ENCODE results near the gene CYP2E1. TPM values are rescaled to one million over a fixed set of nuclear protein-coding genes. Genes with fewer than 3 reads are reported as not detected.
"Not testable (repeated sequence)": the region's sequence is repeated elsewhere in the genome, so short reads cannot be mapped to it uniquely, and the experiment has no call there.

CYP2E1 gene
- total RNA-seq, 1 donor from 2014 or later: 0.49 TPM

GRCh38 chr10:133488354-133488753 is 38.8 kb upstream of the CYP2E1 start:
- TF ChIP-seq CTCF (conservative IDR thresholded peaks at IDR 0.05): no peak
- Mint-ChIP-seq H3K4me3 (no peak overlapping the region), H3K27me3 (ENCODE audit: low read depth) (peaks cover 3% of the 10 kb centered on the region), H3K36me3 (ENCODE audit: low read depth) (peaks cover 8% of the 10 kb centered on the region), H3K9me3 (peaks cover 34% of the 10 kb centered on the region), H3K27ac (ENCODE audit: unreplicated experiment) (no peak overlapping the region), H3K4me1 (no peaks in the 10 kb centered on the region)
- no peak for DNase-seq (ENCODE audit: low read depth, low spot score)

GRCh38 chr10:133489816-133490588 is 37.2 kb upstream of the CYP2E1 start:
- Mint-ChIP-seq H3K9me3 (peaks cover 26% of the 10 kb centered on the region), H3K4me3 (no peak overlapping the region), H3K36me3 (ENCODE audit: low read depth) (peaks cover 8% of the 10 kb centered on the region), H3K4me1 (no peaks in the 10 kb centered on the region), H3K27ac (ENCODE audit: unreplicated experiment) (no peak overlapping the region), H3K27me3 (ENCODE audit: low read depth) (peaks cover 3% of the 10 kb centered on the region)
- no peak for TF ChIP-seq CTCF (conservative IDR thresholded peaks at IDR 0.05)
- DNase-seq (ENCODE audit: low read depth, low spot score): no peak

- not testable (repeated sequence) for DNase-seq (ENCODE audit: low read depth, low spot score); H3K36me3 Mint-ChIP-seq (ENCODE audit: low read depth); H3K4me1 Mint-ChIP-seq; H3K27ac Mint-ChIP-seq (ENCODE audit: unreplicated experiment); H3K27me3 Mint-ChIP-seq (ENCODE audit: low read depth); H3K4me3 Mint-ChIP-seq
- H3K9me3 Mint-ChIP-seq: peaks cover 21% of the 10 kb centered on the region
Measured at GRCh38 chr10:133493562-133493961, 33.6 kb upstream of the CYP2E1 start.

GRCh38 chr10:133497363-133497762 is 29.8 kb upstream of the CYP2E1 start:
- H3K4me3 Mint-ChIP-seq; H3K27me3 Mint-ChIP-seq (ENCODE audit: low read depth); H3K4me1 Mint-ChIP-seq; DNase-seq (ENCODE audit: low read depth, low spot score); H3K27ac Mint-ChIP-seq (ENCODE audit: unreplicated experiment): not testable (repeated sequence)
- H3K9me3 Mint-ChIP-seq: peaks cover 29% of the 10 kb centered on the region
- peak; percentile 41 for TF ChIP-seq CTCF (conservative IDR thresholded peaks at IDR 0.05)
- H3K36me3 Mint-ChIP-seq (ENCODE audit: low read depth): peaks cover 12% of the 10 kb centered on the region

- H3K27ac Mint-ChIP-seq (ENCODE audit: unreplicated experiment); H3K4me3 Mint-ChIP-seq; H3K27me3 Mint-ChIP-seq (ENCODE audit: low read depth); DNase-seq (ENCODE audit: low read depth, low spot score); H3K4me1 Mint-ChIP-seq: not testable (repeated sequence)
- Mint-ChIP-seq H3K36me3 (ENCODE audit: low read depth) (peaks cover 13% of the 10 kb centered on the region), H3K9me3 (peaks cover 29% of the 10 kb centered on the region)
Measured at GRCh38 chr10:133499176-133499575, 28.0 kb upstream of the CYP2E1 start.

GRCh38 chr10:133500897-133501296 is 26.3 kb upstream of the CYP2E1 start:
- H3K4me3 Mint-ChIP-seq; H3K27ac Mint-ChIP-seq (ENCODE audit: unreplicated experiment); H3K27me3 Mint-ChIP-seq (ENCODE audit: low read depth); DNase-seq (ENCODE audit: low read depth, low spot score); H3K4me1 Mint-ChIP-seq: not testable (repeated sequence)
- Mint-ChIP-seq H3K9me3 (peaks cover 24% of the 10 kb centered on the region), H3K36me3 (ENCODE audit: low read depth) (peaks cover 13% of the 10 kb centered on the region)

GRCh38 chr10:133509700-133510099 is 17.5 kb upstream of the CYP2E1 start:
- peaks cover 14% of the 10 kb centered on the region for H3K9me3 Mint-ChIP-seq

More at GRCh38 chr10:133509700-133510099, 17.5 kb upstream of the CYP2E1 start:
- no peak for TF ChIP-seq CTCF (conservative IDR thresholded peaks at IDR 0.05)
- H3K27ac Mint-ChIP-seq (ENCODE audit: unreplicated experiment): no peak overlapping the region
- H3K27me3 Mint-ChIP-seq (ENCODE audit: low read depth): peaks cover 19% of the 10 kb centered on the region
- H3K4me3 Mint-ChIP-seq: no peak overlapping the region
- no peaks in the 10 kb centered on the region for H3K4me1 Mint-ChIP-seq
- H3K36me3 Mint-ChIP-seq (ENCODE audit: low read depth): no peaks in the 10 kb centered on the region
- no peak for DNase-seq (ENCODE audit: low read depth, low spot score)

Data from neural crest cell (in vitro differentiated cells).